GM18870 (cell line): ENCODE data around the gene KPNA4.
"Not testable (repeated sequence)": the region's sequence is repeated elsewhere in the genome, so short reads cannot be mapped to it uniquely, and the experiment has no call there.

Experiments
- ATAC-seq: cut with Tn5 transposase; IDR thresholded peaks from one replicate; pipeline ENCODE4 v1.9.1; 2021; ENCODE audit warnings: moderate library complexity; ENCODE audit not compliant: unreplicated experiment

Gene KPNA4

GRCh38 chr3:160565442-160566403 is at the start of gene KPNA4:
TSS of gene KPNA4 (minus strand) at chr3:160565571. CDS start at chr3:160565282, 289 bp downstream.
- peak; percentile 82 for ATAC-seq

- ATAC-seq: no peak
Observed at GRCh38 chr3:160613661-160614060, 48.3 kb upstream of the KPNA4 start.

- no peak for ATAC-seq
Observed at GRCh38 chr3:160612386-160613075, 47.2 kb upstream of the KPNA4 start.

- no peak for ATAC-seq
Observed at GRCh38 chr3:160611141-160611540, 45.8 kb upstream of the KPNA4 start.

- no peak for ATAC-seq
Observed at GRCh38 chr3:160608870-160609269, 43.5 kb upstream of the KPNA4 start.

GRCh38 chr3:160607826-160608225 is 42.5 kb upstream of the KPNA4 start:
- no peak for ATAC-seq

GRCh38 chr3:160605315-160605714 is 39.9 kb upstream of the KPNA4 start:
- no peak for ATAC-seq

- not testable (repeated sequence) for ATAC-seq
Observed at GRCh38 chr3:160603845-160604244, 38.5 kb upstream of the KPNA4 start.

- no peak for ATAC-seq
Observed at GRCh38 chr3:160602259-160602658, 36.9 kb upstream of the KPNA4 start.

GRCh38 chr3:160601288-160601687 is 35.9 kb upstream of the KPNA4 start:
- ATAC-seq: no peak

GRCh38 chr3:160598865-160599264 is 33.5 kb upstream of the KPNA4 start:
- no peak for ATAC-seq

GRCh38 chr3:160588023-160588422 is 22.7 kb upstream of the KPNA4 start:
- ATAC-seq: no peak

- no peak for ATAC-seq
Observed at GRCh38 chr3:160587105-160587504, 21.7 kb upstream of the KPNA4 start.

- ATAC-seq: no peak
Observed at GRCh38 chr3:160586679-160587078, 21.3 kb upstream of the KPNA4 start.

- no peak for ATAC-seq
Observed at GRCh38 chr3:160583451-160583850, 18.1 kb upstream of the KPNA4 start.

- ATAC-seq: no peak
Observed at GRCh38 chr3:160580938-160581337, 15.6 kb upstream of the KPNA4 start.

- no peak for ATAC-seq
Observed at GRCh38 chr3:160577556-160578195, 12.3 kb upstream of the KPNA4 start.

GRCh38 chr3:160577093-160577492 is 11.7 kb upstream of the KPNA4 start:
- ATAC-seq: no peak

- ATAC-seq: no peak
Observed at GRCh38 chr3:160576621-160577020, 11.2 kb upstream of the KPNA4 start.

- no peak for ATAC-seq
Observed at GRCh38 chr3:160575589-160575988, 10.2 kb upstream of the KPNA4 start.

GRCh38 chr3:160574636-160575035 is 9.3 kb upstream of the KPNA4 start:
- ATAC-seq: no peak
